DND-41 (cell line): Measurements from ENCODE around the gene PPP1R18.
A peak's percentile ranks its signal among the peaks of the same experiment; 100 is the strongest.
"Not testable (repeated sequence)": the region's sequence is repeated elsewhere in the genome, so short reads cannot be mapped to it uniquely, and the experiment has no call there.

Experiments used
- ATAC-seq: fragments of 200-7000 bp; cut with Tn5 transposase; 3 replicates; pipeline ENCODE4 v1.9.1; 2021; ENCODE audit warnings: low read depth; ENCODE audit not compliant: insufficient read depth
- DNase-seq: peaks from one replicate; pipeline ENCODE4 v3.0.0-alpha.2; 2020
- H2AFZ ChIP-seq: 2 replicates; pipeline ENCODE4 v1.6.0; 2012; ENCODE audit warnings: low read depth, low read length
- H3K27ac ChIP-seq: 2 replicates; pipeline ENCODE4 v1.5.1; 2012; ENCODE audit warnings: low read length, inconsistent platforms
- H3K27me3 ChIP-seq: fragments of 200-600 bp; sonication (generic); 2 replicates; pipeline ENCODE4 v1.6.0; 2012; ENCODE audit warnings: low read length, mild to moderate bottlenecking, inconsistent platforms; ENCODE audit not compliant: insufficient read depth, poor library complexity
- H3K36me3 ChIP-seq: 2 replicates; pipeline ENCODE4 v1.5.1; 2012; ENCODE audit warnings: low read length, inconsistent platforms; ENCODE audit not compliant: insufficient read depth
- H3K4me1 ChIP-seq: 2 replicates; pipeline ENCODE4 v1.5.1; 2012; ENCODE audit warnings: mild to moderate bottlenecking, low read length; ENCODE audit not compliant: insufficient read depth
- H3K4me2 ChIP-seq: 2 replicates; pipeline ENCODE4 v1.6.0; 2012; ENCODE audit warnings: mild to moderate bottlenecking, moderate library complexity, low read length, inconsistent platforms; ENCODE audit not compliant: insufficient read depth
- H3K4me3 ChIP-seq, 2 experiments: fragments of 200-600 bp in 1 of 2; shearing (Covaris generic) in 1 of 2; 2 replicates each; pipeline ENCODE4 v1.5.1; 2012 to 2016; ENCODE audit warnings: inconsistent platforms in 2 of 2, low read length in 2 of 2, mild to moderate bottlenecking in 2 of 2, low read depth in 1 of 2, moderate library complexity in 1 of 2
- H3K79me2 ChIP-seq: 2 replicates; pipeline ENCODE4 v1.6.0; 2012; ENCODE audit warnings: low read length, inconsistent platforms; ENCODE audit not compliant: insufficient read depth
- H3K9ac ChIP-seq: 2 replicates; pipeline ENCODE4 v1.6.0; 2012; ENCODE audit warnings: low read depth, mild to moderate bottlenecking, inconsistent platforms, low read length, moderate library complexity
- H3K9me3 ChIP-seq: 2 replicates; pipeline ENCODE4 v1.5.1; 2012; ENCODE audit warnings: low read length, moderate library complexity, mild to moderate bottlenecking, inconsistent platforms; ENCODE audit not compliant: insufficient read depth, severe bottlenecking
- H4K20me1 ChIP-seq: 2 replicates; pipeline ENCODE4 v1.6.0; 2012; ENCODE audit warnings: low read length; ENCODE audit not compliant: insufficient read depth
- CTCF ChIP-seq: IDR thresholded peaks from 2 replicates; pipeline ENCODE4 v1.5.1; 2012; ENCODE audit warnings: borderline replicate concordance, low read length, moderate library complexity, mild to moderate bottlenecking; ENCODE audit not compliant: poor library complexity, severe bottlenecking; ENCODE audit errors: extremely low read depth
- EZH2 ChIP-seq: IDR thresholded peaks from 3 replicates; pipeline ENCODE4 v1.6.1; 2012; ENCODE audit warnings: borderline replicate concordance, low read depth, mild to moderate bottlenecking, moderate library complexity, low read length, inconsistent platforms; ENCODE audit not compliant: severe bottlenecking

Gene PPP1R18

DNA sequence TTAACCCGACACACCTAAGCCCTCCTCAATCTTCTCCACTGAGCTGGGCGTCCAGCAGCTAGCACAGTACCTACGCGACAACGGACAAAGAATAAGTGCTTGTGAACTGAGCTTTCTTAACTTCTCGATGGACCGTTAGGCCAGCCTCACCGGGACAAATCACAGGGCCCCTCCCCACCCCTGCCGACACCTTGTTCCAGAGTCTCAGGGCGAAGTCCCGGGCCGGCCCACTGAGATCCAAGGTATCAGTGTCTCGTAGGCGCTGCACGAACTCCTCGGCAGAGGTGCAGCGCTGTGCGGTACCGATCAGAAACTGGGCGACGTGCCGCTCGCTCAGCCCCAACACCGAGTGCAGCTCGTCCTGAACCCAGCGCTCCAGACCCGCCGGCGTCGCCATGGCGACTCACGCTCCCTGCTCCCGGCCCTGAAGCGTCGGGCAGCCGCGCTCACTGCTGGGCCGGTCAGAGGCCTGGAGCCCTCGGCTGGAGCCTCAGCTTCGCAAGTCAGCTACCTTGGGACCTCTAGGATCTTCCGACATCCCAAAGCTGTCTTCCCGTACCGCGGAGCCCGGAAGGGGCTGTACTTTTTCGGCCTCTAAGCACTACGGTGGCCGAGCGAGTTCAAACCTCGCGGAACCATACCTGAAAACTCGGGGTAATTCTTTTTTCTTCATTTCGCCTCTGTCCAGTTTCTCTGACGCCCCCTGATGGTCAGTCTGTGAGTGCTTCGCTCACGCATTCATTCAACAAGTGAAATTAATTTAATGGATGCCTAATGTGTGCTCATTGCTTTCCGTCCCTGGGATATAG lies 13.8 kb downstream of the PPP1R18 start, which contains the start of gene DHX16:
TSS of gene DHX16 (minus strand) at position 562 of the 809 bp plus-strand sequence. CDS start at position 397, 165 bp downstream.
- peaks cover 28% of the 10 kb centered on the region for H3K4me1 ChIP-seq
- H2AFZ ChIP-seq, result peak within 1 kb of the TSS; percentile 94
- peak within 1 kb of the TSS; percentile 76 for H3K27ac ChIP-seq
- ATAC-seq, result peak; percentile 80
- peaks cover 24% of the 10 kb centered on the region for H3K79me2 ChIP-seq
- H3K4me2 ChIP-seq, result peak within 1 kb of the TSS; percentile 80
- H3K4me3 ChIP-seq, result peak within 1 kb of the TSS; percentile 61 to 85
- no peaks in the 10 kb centered on the region for H3K9me3 ChIP-seq
- peak; percentile 91 for DNase-seq
- no peaks in the 10 kb centered on the region for H3K27me3 ChIP-seq
- H3K9ac ChIP-seq, result peak within 1 kb of the TSS; percentile 71
- H3K36me3 ChIP-seq, result peaks cover 45% of the 10 kb centered on the region
- TF ChIP-seq CTCF (peak; percentile 75), EZH2 (no peak)
- H4K20me1 ChIP-seq, result peaks cover 2% of the 10 kb centered on the region; the same call in 1 of the 2 replicates

DNA sequence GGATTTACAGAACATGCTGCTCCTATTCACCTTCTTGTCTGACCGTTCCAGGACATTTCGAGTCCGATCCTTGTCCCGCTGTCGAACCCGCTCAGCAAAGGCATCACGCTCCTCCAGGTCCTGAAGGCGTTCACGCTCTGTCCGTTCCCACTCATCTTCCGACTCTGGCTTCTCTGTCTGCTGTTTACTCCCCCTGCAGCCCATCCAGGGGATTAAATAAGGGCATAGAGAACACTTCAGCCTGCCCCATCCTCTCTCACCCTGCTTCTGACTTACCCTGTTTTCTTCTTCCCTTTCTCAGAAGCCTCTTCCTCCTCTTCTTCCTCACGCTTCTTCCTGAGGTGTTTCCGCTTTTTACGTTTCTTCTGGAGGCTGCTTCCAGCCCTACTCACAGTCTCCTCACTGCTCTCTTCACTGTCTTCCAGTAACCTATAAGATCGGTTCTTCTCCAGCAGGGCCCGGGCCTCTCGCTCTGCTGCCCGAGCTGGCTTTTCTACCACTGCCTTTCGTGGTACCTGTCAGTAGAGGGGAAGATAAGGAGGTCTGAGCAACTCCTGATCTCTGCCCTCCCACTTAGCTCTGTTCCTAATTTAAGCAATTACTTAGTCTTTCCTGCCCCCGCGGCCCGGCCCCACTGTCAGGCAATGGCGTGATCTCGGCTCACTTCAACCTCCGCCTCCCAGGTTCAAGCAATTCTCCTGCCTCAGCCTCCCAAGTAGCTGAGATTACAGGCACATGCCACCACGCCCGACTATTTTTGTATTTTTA lies 15.5 kb downstream of the PPP1R18 start:
- Histone ChIP-seq H3K79me2 (peaks cover 24% of the 10 kb centered on the region), H3K36me3 (peaks cover 38% of the 10 kb centered on the region), H4K20me1 (peaks cover 2% of the 10 kb centered on the region; the same call in 1 of the 2 replicates), H3K9me3 (no peaks in the 10 kb centered on the region), H3K27ac (no peak overlapping the region), H3K4me3 (no peak overlapping the region), H3K4me2 (peak overlapping the region; percentile 80), H2AFZ (no peak overlapping the region), H3K9ac (peak overlapping the region; percentile 71), H3K4me1 (peaks cover 28% of the 10 kb centered on the region), H3K27me3 (no peaks in the 10 kb centered on the region)
- no peak for ATAC-seq
- TF ChIP-seq CTCF (peak; percentile 42), EZH2 (no peak)
- DNase-seq, result no peak

DNA sequence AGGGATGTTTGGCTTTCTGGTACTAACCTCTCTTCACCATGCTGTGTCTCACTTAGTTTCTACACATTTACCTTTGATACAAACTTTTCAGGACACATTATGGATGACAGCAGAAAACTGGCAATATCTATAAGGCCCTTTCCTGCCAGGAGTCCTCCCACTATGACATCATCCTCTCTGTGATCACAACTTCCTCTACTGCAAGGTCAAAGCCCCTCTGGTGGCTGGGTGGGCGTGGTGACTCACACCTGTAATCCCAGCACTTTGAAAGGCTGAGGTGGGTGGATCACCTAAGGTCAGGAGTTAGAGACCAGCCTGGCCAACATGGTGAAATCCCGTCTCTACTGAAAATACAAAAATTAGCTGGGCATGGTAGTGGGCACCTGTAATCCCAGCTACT lies 20.1 kb downstream of the PPP1R18 start:
- ATAC-seq, H3K4me2 ChIP-seq, DNase-seq: not testable (repeated sequence)

More for the DNA sequence above, 20.1 kb downstream of the PPP1R18 start:
- H3K27me3 ChIP-seq, H3K79me2 ChIP-seq, H2AFZ ChIP-seq, H4K20me1 ChIP-seq, H3K4me3 ChIP-seq, H3K4me1 ChIP-seq, H3K9me3 ChIP-seq, H3K27ac ChIP-seq, H3K9ac ChIP-seq: not testable (repeated sequence)
- peaks cover 79% of the 10 kb centered on the region for H3K36me3 ChIP-seq
